Measurements from ENCODE around the gene TRPV4.

DNA sequence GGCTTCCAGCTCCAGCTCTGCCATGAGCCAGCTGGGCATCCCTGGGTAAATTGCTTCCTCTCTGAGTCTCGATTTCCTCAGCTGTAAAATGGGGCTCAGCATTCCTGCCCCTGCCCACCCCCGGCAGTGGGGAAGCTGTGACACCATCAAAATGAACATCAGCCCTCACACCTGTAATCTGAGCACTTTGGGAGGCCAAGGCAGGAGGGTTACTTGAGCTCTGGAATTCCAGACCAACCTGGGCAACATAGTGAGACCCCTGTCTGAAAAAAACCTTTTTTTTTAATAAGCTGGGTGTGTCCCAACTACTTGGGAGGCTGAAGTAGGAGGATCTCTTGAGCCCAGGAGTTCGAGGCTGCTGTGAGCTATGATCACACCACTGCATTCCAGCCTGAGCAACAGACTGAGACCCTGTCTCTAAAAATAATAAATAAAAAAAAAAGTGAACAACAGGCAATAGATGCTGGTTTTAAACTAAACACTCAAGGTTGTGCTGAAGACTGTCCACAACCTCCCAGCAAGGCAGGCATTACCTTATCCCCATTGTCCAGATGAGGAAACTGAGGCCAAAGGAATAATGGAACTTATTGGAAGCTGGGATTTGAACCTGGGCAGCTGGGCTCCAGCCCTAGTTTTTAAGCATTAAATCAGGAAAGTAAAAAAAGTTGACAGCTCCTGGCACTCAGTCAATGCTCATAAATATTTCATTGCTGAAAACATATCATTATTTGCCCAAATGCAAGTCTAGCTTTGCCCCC is 4.3 kb downstream of the TRPV4 start:
- no peak for TF ChIP-seq POLR2A (IDR thresholded peaks at IDR 0.05)
- TF ChIP-seq, protein P1, sequence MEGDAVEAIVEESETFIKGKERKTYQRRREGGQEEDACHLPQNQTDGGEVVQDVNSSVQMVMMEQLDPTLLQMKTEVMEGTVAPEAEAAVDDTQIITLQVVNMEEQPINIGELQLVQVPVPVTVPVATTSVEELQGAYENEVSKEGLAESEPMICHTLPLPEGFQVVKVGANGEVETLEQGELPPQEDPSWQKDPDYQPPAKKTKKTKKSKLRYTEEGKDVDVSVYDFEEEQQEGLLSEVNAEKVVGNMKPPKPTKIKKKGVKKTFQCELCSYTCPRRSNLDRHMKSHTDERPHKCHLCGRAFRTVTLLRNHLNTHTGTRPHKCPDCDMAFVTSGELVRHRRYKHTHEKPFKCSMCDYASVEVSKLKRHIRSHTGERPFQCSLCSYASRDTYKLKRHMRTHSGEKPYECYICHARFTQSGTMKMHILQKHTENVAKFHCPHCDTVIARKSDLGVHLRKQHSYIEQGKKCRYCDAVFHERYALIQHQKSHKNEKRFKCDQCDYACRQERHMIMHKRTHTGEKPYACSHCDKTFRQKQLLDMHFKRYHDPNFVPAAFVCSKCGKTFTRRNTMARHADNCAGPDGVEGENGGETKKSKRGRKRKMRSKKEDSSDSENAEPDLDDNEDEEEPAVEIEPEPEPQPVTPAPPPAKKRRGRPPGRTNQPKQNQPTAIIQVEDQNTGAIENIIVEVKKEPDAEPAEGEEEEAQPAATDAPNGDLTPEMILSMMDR (IDR thresholded peaks at IDR 0.05), result no peak

All from uterus (tissue), 2 donors.